Esophagus muscularis mucosa (tissue), 4 donors: ENCODE measurements around the gene NRXN2. TPM values are rescaled to one million over a fixed set of nuclear protein-coding genes. Genes with fewer than 3 reads are reported as not detected.

Experiments
- DNase-seq: peaks from one replicate; pipeline ENCODE4 v3.0.0-alpha.2; 2017; ENCODE audit errors: extremely low spot score
- H3K27ac ChIP-seq, 4 donors: fragments of 200-600 bp; sonication (generic); replicated peaks in 1 of 4; 1 replicate in 3 of 4; 2 replicates in 1 of 4; pipeline ENCODE4 v1.5.1; 2016 to 2019; ENCODE audit warnings: mild to moderate bottlenecking in 1 of 4
- H3K27me3 ChIP-seq, 4 donors: fragments of 200-600 bp; sonication (generic); one replicate each; pipeline versions ENCODE4 v1.5.1 to v1.6.0; 2016 to 2019
- H3K36me3 ChIP-seq, 4 donors: fragments of 200-600 bp; sonication (generic); one replicate each; pipeline ENCODE4 v1.5.1; 2016 to 2019
- H3K4me1 ChIP-seq, 4 donors: fragments of 200-600 bp; sonication (generic); one replicate each; pipeline ENCODE4 v1.5.1; 2016 to 2019
- H3K4me3 ChIP-seq, 4 donors: fragments of 200-600 bp; sonication (generic); 1 replicate in 2 of 4; 2 replicates in 2 of 4; pipeline ENCODE4 v1.5.1; 2016 to 2019; ENCODE audit warnings: mild to moderate bottlenecking in 4 of 4, moderate library complexity in 1 of 4
- H3K9me3 ChIP-seq, 4 donors: fragments of 200-600 bp; sonication (generic); 1 replicate in 3 of 4; 2 replicates in 1 of 4; pipeline ENCODE4 v1.5.1; 2016 to 2019
- CTCF ChIP-seq, 3 experiments: fragments of 200-600 bp in 2 of 3; fragments of 450-650 bp in 1 of 3; sonication (generic) in 2 of 3; IDR thresholded peaks; one replicate each; pipeline ENCODE4 v1.5.1; 2017 to 2019; ENCODE audit warnings: antibody characterized with exemption in 3 of 3, mild to moderate bottlenecking in 2 of 3, moderate library complexity in 1 of 3
- EP300 ChIP-seq: sonication (generic); formaldehyde crosslinking; IDR thresholded peaks from one replicate; pipeline ENCODE4 v1.6.1; 2017; ENCODE audit warnings: antibody characterized with exemption
- POLR2A ChIP-seq: fragments of 450-650 bp; IDR thresholded peaks from one replicate; pipeline ENCODE4 v1.6.1; 2017; ENCODE audit warnings: antibody characterized with exemption, moderate library complexity, mild to moderate bottlenecking, low read depth
- POLR2AphosphoS5 ChIP-seq, 2 donors: sonication (generic); formaldehyde crosslinking; IDR thresholded peaks; one replicate each; pipeline ENCODE4 v1.6.1; 2017; ENCODE audit warnings: antibody characterized with exemption in 2 of 2
- WGBS: methylation state at CpG from one replicate; pipeline ENCODE4 v1.1.5; 2018; 5-methylcytosine and 5-hydroxymethylcytosine counted together
- intact Hi-C: fragments of 100-400 bp; cut with DNase I; formaldehyde crosslinking; loops from one replicate; pipeline ENCODE4 v1.15.1; 2023
- total RNA-seq, 4 donors: library from RNA; depleted of rRNA; stranded (reverse); fragments of >200 nt; gene quantifications; one replicate each; pipeline versions ENCODE4 v1.1.0 to v1.2.1, GENCODE V29; 2016

NRXN2 gene
- total RNA-seq, 4 donors from 2014 or later: 2.1 to 12.9 (median 4.3) TPM

GRCh38 chr11:64695548-64695947 lies 27.4 kb downstream of the NRXN2 start:
- TF ChIP-seq POLR2A: no peak
- no peak for TF ChIP-seq EP300
- no peak for TF ChIP-seq POLR2AphosphoS5 (IDR thresholded peaks at IDR 0.05)
- no peak for TF ChIP-seq CTCF (IDR thresholded peaks at IDR 0.05)
- Histone ChIP-seq H3K27me3 (peaks cover 0 to 36% (median 0%) of the 10 kb centered on the region in 4 donors), H3K36me3 (no peaks in the 10 kb centered on the region), H3K9me3 (no peaks in the 10 kb centered on the region), H3K4me3 (no peak overlapping the region), H3K4me1 (peaks cover 0 to 6% (median 0%) of the 10 kb centered on the region in 4 donors), H3K27ac (no peak overlapping the region)
- intact Hi-C loops: no loop called here
- no peak for DNase-seq
- WGBS: 99% methylated on average over 5 of the region's 5 CpGs

GRCh38 chr11:64694821-64695365 lies 28.1 kb downstream of the NRXN2 start:
- no peak for TF ChIP-seq CTCF (IDR thresholded peaks at IDR 0.05)
- H3K4me1 ChIP-seq: peaks cover 0 to 6% (median 0%) of the 10 kb centered on the region in 4 donors
- no peaks in the 10 kb centered on the region for H3K9me3 ChIP-seq
- no peak overlapping the region for H3K27ac ChIP-seq
- intact Hi-C loops: no loop called here
- WGBS: 54% methylated on average over 5 of the region's 5 CpGs
- H3K36me3 ChIP-seq: no peaks in the 10 kb centered on the region
- no peak for DNase-seq
- H3K4me3 ChIP-seq: no peak overlapping the region
- peaks cover 0 to 32% (median 0%) of the 10 kb centered on the region in 4 donors for H3K27me3 ChIP-seq

GRCh38 chr11:64694026-64694755 lies 28.8 kb downstream of the NRXN2 start:
- no peak overlapping the region for H3K27ac ChIP-seq
- H3K4me3 ChIP-seq: no peak overlapping the region
- no peak for TF ChIP-seq EP300
- no peak for TF ChIP-seq POLR2AphosphoS5 (IDR thresholded peaks at IDR 0.05)
- no peak for TF ChIP-seq POLR2A
- TF ChIP-seq CTCF (IDR thresholded peaks at IDR 0.05): no peak
- no peaks in the 10 kb centered on the region for H3K9me3 ChIP-seq
- H3K36me3 ChIP-seq: no peaks in the 10 kb centered on the region
- peaks cover 0 to 8% (median 2%) of the 10 kb centered on the region in 4 donors for H3K4me1 ChIP-seq
- DNase-seq: no peak
- WGBS: 75% methylated on average over 4 of the region's 4 CpGs
- H3K27me3 ChIP-seq: peaks cover 0 to 32% (median 0%) of the 10 kb centered on the region in 4 donors
- intact Hi-C loops: no loop called here

- Histone ChIP-seq H3K27me3 (peaks cover 0 to 32% (median 0%) of the 10 kb centered on the region in 4 donors), H3K27ac (no peak overlapping the region), H3K4me1 (peaks cover 11 to 21% (median 15%) of the 10 kb centered on the region in 4 donors), H3K4me3 (no peak overlapping the region), H3K36me3 (no peaks in the 10 kb centered on the region), H3K9me3 (no peaks in the 10 kb centered on the region)
- no peak for DNase-seq
- intact Hi-C loops: no loop called here
- TF ChIP-seq CTCF (IDR thresholded peaks at IDR 0.05): no peak
- WGBS: 34% methylated on average over 13 of the region's 13 CpGs
These were observed 30.1 kb downstream of the NRXN2 start for GRCh38 chr11:64692764-64693331.
